DMS 273 (cell line): Measurements from ENCODE around the gene TTC9.

Experiments used
- DNase-seq: peaks from one replicate; lab custom pipeline; 2025; ENCODE audit not compliant: unreplicated experiment; lab: John Stamatoyannopoulos, UW

Gene TTC9

DNA sequence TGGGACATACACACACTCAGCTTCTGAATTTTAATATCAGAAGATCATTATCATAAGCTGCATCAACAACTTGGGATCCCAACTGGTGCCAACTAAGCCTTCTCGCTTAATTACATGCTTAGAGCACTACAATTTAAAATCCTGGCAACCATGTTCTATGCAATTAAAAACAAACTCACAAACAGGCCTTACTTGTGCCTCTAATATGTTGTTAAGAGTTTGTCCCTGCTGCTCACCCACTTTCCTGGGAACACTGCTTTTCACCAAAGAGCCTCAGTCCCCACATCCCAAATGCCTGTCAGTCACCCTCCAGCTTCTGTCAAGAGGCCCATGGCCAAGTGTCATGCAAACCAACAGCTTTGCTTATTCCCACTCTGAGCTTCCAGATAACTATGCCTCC lies 69.7 kb downstream of the TTC9 start:
- no peak for DNase-seq

DNA sequence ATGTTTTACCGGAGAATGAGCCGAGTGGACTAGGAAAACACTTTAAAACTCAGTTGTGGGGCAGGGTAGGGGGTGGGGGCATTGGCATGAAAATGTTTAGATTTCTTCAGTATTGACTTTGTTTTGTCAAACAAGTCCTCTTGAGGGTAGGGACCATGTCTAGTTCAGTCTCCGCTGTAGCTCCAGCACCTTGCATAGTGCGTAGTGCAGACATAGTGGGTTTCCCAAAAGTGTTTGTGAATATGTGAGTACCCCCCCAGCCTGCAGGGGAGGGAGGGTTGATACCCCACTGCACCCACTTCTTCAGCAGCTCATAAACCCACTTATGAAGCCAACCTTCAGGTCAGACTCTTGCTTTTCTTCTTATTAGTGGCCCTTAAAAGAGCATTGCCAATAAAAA lies 71.4 kb downstream of the TTC9 start:
- no peak for DNase-seq

DNA sequence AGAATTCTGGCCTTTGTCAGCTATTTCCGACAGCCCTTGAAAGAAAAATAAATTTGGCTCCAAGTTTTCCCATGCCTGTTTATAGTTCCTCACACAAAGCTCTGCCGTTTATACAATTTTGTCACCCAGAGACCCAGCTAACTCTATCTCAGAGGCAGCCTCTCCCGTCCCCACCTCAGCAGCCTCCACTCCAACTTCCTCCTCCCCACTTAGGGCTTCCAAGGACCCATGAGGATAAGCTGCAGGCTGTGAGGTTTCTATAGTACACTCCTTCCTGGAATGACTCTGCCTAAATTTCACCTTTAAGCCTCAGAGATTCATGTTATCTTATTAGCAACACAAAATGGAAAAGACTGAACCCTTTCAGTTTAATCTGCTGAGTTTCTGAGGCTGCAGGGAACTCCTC lies 71.8 kb downstream of the TTC9 start:
- DNase-seq: no peak

DNA sequence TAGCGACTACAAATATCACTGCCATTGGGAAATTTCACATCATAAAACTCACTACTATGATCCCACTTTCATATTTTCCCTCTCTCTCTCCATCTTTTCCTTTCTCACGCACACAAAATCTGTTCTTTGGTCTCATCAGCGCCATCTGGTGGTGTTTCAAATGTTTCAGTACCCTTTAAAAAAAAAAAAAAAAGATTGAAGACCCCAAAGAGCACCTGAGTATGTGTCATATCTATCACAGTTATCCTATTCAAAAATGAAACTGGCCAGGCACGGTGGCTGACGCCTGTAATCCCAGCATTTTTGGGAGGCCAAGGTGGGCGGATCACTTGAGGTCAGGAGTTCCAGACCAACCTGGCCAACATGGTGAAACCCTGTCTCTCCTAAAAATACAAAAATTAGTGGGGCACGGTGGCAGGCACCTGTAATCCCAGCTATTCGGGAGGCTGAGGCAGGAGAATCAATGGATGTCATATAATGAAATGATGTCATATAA lies 72.4 kb downstream of the TTC9 start:
- peak; percentile 85 for DNase-seq

DNA sequence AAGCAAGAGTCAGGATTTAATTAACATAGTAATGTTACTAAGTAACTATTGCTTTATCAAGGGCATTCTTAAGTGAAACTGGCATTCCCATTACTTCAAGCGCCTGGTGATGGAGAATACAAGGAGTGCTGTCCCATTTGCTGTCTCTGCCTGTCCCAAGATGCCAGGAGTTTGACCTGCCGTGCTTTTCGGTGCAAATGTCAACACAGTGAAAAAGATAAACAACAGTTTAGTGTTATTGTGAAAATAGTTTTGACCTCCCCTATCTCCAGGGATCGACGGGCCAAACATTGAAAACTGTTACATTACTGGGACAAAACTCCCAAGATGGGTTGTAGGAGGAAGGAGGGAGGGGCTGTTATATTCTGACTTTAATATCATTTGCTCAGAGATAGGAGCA lies 74.8 kb downstream of the TTC9 start:
- DNase-seq: no peak

DNA sequence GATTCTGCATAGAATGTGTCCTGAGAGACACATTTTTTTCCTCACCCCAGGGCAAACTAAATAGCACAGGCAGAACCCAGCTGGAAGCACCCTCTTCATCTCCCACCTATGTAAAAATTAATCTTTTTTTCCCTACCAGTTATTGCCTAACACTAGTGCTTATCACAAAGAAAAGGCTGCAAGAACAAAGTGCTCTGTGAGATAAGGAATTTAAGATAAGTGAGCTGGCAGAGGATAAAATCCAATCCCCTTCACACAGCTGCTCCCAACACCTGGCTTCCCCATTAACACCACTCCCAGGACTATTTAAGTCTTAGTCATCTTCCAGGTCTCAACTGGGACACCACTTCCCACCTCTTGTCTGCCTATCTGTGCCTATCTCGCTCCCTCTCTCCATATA lies 75.2 kb downstream of the TTC9 start:
- peak; percentile 46 for DNase-seq

DNA sequence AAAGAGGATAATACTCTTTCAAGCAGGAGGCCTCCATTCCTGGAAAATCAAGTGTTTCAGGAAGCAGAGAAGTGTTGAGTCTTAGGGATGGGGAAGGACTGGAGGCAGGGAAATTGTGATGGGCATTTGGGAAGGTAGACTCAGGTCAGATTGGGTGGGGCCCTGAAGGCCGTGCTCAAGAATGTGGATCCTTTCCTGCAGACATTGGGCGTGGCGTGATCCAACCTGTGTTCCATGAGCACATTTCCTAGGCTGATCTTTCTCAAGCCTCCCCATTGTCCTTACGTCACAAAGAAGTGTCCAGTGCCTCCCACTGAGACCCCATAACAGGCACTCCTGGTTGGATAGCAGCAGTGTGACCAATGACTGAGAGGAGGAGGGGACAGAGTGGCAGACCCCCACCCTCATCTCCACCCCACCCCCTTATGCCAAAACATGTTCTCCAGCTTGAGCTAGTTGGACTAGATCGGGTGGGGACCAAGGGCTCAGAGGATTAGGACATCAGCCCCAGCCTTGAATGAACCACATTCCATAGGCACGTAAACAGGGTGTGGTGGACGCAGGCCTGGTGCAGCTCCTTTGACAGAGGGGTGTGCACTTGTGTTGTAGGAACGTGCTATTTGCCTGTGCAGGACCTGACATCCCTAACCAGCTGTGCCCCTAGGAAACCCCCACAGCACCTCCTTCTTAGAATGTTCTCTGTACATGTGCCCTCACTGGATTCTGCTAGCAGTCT lies 76.8 kb downstream of the TTC9 start:
- no peak for DNase-seq

DNA sequence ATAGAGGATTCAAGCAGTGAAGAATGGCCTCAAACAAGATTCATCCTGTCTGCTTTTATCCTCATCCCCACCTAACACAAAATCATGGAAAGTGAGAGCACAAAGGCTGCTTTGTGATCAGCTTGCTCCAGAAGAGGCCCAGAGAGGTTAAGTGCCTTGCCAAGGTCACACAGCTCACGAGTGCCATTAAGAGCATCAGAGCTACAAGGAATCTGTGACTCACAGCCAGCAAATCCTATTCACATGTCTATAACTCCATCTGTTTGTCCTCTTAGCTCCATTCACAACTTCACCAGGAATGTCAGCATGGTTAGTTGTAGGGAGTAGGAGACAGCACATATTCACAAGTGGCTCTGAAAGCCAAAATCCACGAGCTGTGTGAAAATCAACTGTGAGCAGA lies 79.8 kb downstream of the TTC9 start:
- no peak for DNase-seq

DNA sequence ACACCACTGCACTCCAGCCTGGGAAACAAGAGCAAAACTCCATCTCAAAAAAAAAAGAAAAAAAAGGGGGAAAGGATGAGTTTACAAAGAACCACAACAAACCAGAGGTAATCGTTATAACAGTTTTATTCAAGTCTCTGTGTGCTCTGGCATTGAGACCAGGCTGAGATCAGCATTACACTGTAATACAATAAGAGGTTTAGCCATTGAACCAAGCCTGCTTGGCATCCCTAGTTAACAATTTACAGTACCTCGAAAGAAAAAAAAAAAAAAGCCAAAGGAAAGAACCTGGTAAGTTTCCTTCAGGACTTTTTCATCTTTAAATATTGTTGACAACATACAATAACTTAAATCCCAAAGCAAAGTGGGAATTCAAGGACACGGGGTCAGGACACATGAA lies 80.7 kb downstream of the TTC9 start:
- DNase-seq: no peak

DNA sequence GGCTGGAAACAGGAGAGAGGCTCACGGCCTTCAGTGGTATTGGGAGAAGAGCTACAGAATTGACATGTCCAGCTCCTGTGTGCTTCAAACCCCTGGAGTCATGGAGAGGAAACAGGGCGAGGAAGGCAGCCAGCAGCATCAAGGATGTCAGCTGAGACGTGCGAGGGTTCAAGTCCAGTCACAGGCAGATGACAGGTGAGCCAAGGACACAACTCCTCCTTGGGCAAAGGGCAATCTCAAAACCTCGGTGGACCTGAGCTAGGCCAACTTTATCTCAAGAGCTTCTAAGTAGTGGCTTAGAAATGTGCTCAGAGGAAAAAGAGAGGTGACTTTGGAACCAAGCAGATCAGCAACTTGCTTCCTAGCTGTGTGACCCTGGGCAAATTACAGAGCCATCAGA lies 81.6 kb downstream of the TTC9 start:
- DNase-seq: no peak

DNA sequence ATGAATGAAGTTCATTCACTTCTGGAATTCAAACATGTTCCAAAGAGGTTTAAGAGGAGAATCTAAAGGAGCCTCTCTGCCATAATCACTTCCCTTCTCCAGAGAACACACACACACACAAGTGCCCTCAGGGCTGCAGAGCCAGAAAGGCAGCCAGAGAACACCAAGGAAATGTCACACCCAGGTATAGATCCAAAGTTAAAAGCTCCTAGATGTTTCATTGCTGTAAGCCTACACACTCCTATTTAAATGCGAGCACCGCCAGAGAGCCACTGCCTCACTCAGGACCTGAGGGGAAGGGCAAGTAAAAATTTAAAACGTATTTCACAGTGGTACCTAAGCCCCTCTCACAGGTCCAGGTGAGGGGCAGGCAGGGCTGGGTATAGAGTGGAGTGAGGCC lies 82.4 kb downstream of the TTC9 start:
- no peak for DNase-seq

DNA sequence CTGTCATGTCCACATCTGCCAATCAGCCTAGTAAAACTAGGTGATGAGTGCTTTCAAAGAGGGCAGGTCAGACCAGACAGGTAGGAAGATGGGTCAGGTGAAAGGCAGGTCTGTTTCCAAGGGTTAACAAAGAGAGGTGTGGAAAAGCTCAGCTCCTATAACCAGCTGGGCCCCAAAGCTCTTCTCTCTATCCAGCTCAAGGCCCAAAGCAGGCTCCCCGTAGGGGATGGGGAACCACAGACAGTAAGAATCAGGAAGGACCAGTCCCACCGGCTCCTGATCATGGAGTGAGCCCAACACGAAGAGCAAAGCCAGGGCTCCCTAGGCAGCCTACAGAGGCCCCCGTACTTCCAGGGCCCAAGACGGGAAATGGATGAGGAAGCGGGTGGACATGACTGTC lies 83.2 kb downstream of the TTC9 start:
- no peak for DNase-seq
